Liver (tissue), 9 donors: ENCODE measurements around the gene ADGRB2. TPM values are rescaled to one million over a fixed set of nuclear protein-coding genes. Genes with fewer than 3 reads are reported as not detected.

Experiments
- DNase-seq: peaks from one replicate; pipeline ENCODE4 v3.0.0-alpha.2; 2017; ENCODE audit warnings: low spot score
- H3K27ac ChIP-seq, 2 donors: one replicate each; pipeline ENCODE4 v1.7.0; 2013; ENCODE audit warnings: inconsistent platforms in 2 of 2, low read length in 2 of 2, control low read depth in 1 of 2, low read depth in 1 of 2, mild to moderate bottlenecking in 1 of 2
- H3K27me3 ChIP-seq, 4 donors: one replicate each; pipeline versions ENCODE4 v1.6.1 to v1.7.0; 2013; ENCODE audit warnings: low read length in 3 of 4, inconsistent platforms in 1 of 4, mild to moderate bottlenecking in 1 of 4, moderate library complexity in 1 of 4; ENCODE audit not compliant: control insufficient read depth in 4 of 4, insufficient read depth in 4 of 4
- H3K36me3 ChIP-seq, 4 donors: one replicate each; pipeline versions ENCODE4 v1.6.1 to v1.7.0; 2013; ENCODE audit warnings: low read length in 3 of 4, mild to moderate bottlenecking in 3 of 4, low read depth in 1 of 4, moderate library complexity in 1 of 4; ENCODE audit not compliant: control insufficient read depth in 4 of 4, insufficient read depth in 3 of 4
- H3K4me1 ChIP-seq, 4 donors: one replicate each; pipeline versions ENCODE4 v1.6.1 to v1.7.0; 2013; ENCODE audit warnings: low read length in 3 of 4, mild to moderate bottlenecking in 3 of 4, moderate library complexity in 1 of 4; ENCODE audit not compliant: control insufficient read depth in 4 of 4, insufficient read depth in 4 of 4
- H3K4me3 ChIP-seq, 3 donors: one replicate each; pipeline versions ENCODE4 v1.6.1 to v1.7.0; 2013; ENCODE audit warnings: low read length in 3 of 3, control low read depth in 1 of 3, low read depth in 1 of 3, mild to moderate bottlenecking in 1 of 3
- H3K9ac ChIP-seq, 2 donors: one replicate each; pipeline ENCODE4 v1.7.0; 2013; ENCODE audit warnings: low read length in 2 of 2, mild to moderate bottlenecking in 2 of 2, moderate library complexity in 2 of 2, control low read depth in 1 of 2, low read depth in 1 of 2
- H3K9me3 ChIP-seq, 4 donors: one replicate each; pipeline versions ENCODE4 v1.6.1 to v1.7.0; 2013; ENCODE audit warnings: low read length in 3 of 4; ENCODE audit not compliant: control insufficient read depth in 4 of 4
- EGR1 ChIP-seq, 2 donors: IDR thresholded peaks; 2 replicates each; pipeline ENCODE4 v1.6.1; 2016 to 2018; ENCODE audit warnings: antibody characterized with exemption in 2 of 2, low read depth in 2 of 2
- FOXA1 ChIP-seq: IDR thresholded peaks from 2 replicates; pipeline ENCODE4 v1.6.1; 2016; ENCODE audit warnings: antibody characterized with exemption
- FOXA2 ChIP-seq: IDR thresholded peaks from 2 replicates; pipeline ENCODE4 v1.6.1; 2016; ENCODE audit warnings: antibody characterized with exemption
- GABPA ChIP-seq, 2 donors: IDR thresholded peaks in 1 of 2; conservative IDR thresholded peaks in 1 of 2; 2 replicates each; pipeline ENCODE4 v1.6.1; 2016; ENCODE audit warnings: antibody characterized with exemption in 2 of 2, mild to moderate bottlenecking in 1 of 2, moderate library complexity in 1 of 2
- HNF4A ChIP-seq, 2 donors: conservative IDR thresholded peaks; 2 replicates each; pipeline ENCODE4 v1.6.1; 2016; ENCODE audit warnings: antibody characterized with exemption in 2 of 2, mild to moderate bottlenecking in 2 of 2
- HNF4G ChIP-seq: IDR thresholded peaks from 2 replicates; pipeline ENCODE4 v1.6.1; 2016; ENCODE audit warnings: antibody characterized with exemption
- JUND ChIP-seq, 2 donors: IDR thresholded peaks; 2 replicates each; pipeline ENCODE4 v1.6.1; 2016; ENCODE audit warnings: antibody characterized with exemption in 2 of 2
- MAX ChIP-seq: IDR thresholded peaks from 2 replicates; pipeline ENCODE4 v1.6.1; 2016; ENCODE audit warnings: antibody characterized with exemption
- NR2F2 ChIP-seq: IDR thresholded peaks from 2 replicates; pipeline ENCODE4 v1.6.1; 2016; ENCODE audit warnings: antibody characterized with exemption
- RAD21 ChIP-seq, 2 donors: IDR thresholded peaks; 2 replicates each; pipeline ENCODE4 v1.6.1; 2016; ENCODE audit warnings: antibody characterized with exemption in 2 of 2, mild to moderate bottlenecking in 2 of 2
- REST ChIP-seq: IDR thresholded peaks from 2 replicates; pipeline ENCODE4 v1.6.1; 2016; ENCODE audit warnings: antibody characterized with exemption, mild to moderate bottlenecking
- SP1 ChIP-seq: IDR thresholded peaks from 2 replicates; pipeline ENCODE4 v1.6.1; 2018; ENCODE audit warnings: antibody characterized with exemption, mild to moderate bottlenecking
- TAF1 ChIP-seq: conservative IDR thresholded peaks from 2 replicates; pipeline ENCODE4 v1.6.1; 2016; ENCODE audit warnings: antibody characterized with exemption, mild to moderate bottlenecking
- YY1 ChIP-seq: IDR thresholded peaks from 2 replicates; pipeline ENCODE4 v1.6.1; 2016; ENCODE audit warnings: antibody characterized with exemption, mild to moderate bottlenecking
- ZBTB33 ChIP-seq: IDR thresholded peaks from 2 replicates; pipeline ENCODE4 v1.6.1; 2016; ENCODE audit warnings: antibody characterized with exemption
- WGBS: extraction: QIAGEN DNeasy Blood & Tissue Kit; methylation state at CpG from one replicate; pipeline ENCODE4 v1.1.7; 2013; 5-methylcytosine and 5-hydroxymethylcytosine counted together
- polyA plus RNA-seq, 2 donors: library from polyadenylated mRNA; stranded (reverse) in 1 of 2; unstranded in 1 of 2; fragments of 200-250 nt in 1 of 2; fragments of >200 nt in 1 of 2; fragmentation: Nextera tagmentation in 1 of 2; extraction: Ambion mirVana in 1 of 2; gene quantifications; one replicate each; pipeline versions ENCODE4 v1.2.1 to v1.2.3, GENCODE V29; 2013 to 2015
- total RNA-seq, 2 donors: library from RNA; depleted of rRNA; stranded (reverse); fragments of >200 nt; gene quantifications; one replicate each; pipeline ENCODE4 v1.2.3, GENCODE V29; 2014
- TF ChIP-seq, protein P1 (sequence below): fragments of 150-350 bp; IDR thresholded peaks from 2 replicates; pipeline ENCODE4 v1.5.1; 2017; ENCODE audit warnings: improper control_type of control experiment, low read depth, low read length; ENCODE audit not compliant: missing input control
- TF ChIP-seq, protein P2 (sequence below): IDR thresholded peaks from 2 replicates; pipeline ENCODE4 v1.6.1; 2016; ENCODE audit warnings: antibody characterized with exemption
- donor health status: healthy.
- donor health status: healthy.
- donor health status: healthy.
- donor health status: healthy.
- donor health status: healthy.

The ADGRB2 gene
- total and polyA plus RNA-seq, 4 donors = under 0.01 to 0.05 (median 0.05) TPM; not detected in 1

DNA sequence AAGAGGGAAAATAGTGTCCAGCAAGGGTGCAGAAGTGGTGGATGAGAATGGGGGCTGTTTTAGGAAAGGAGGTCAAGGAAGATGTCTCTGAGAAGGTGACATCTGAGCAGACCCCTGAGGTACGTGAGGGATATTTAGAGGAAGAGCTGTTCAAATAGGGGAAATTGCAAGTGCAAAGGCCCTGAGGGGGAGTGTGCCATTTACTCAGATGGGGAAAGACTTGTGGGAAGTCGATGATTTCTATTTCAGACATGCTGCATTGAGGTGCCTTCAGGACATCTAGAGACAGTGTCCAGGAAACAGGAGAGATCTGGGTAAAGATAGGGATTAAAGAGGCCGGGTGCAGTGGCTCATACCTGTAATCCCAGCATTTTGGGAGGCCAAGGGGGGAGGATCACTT lies 10.4 kb upstream of the ADGRB2 start:
- DNase-seq = no peak
- H3K9me3 ChIP-seq = peaks cover 0 to 3% (median 0%) of the 10 kb centered on the region in 4 donors
- no peak for TF ChIP-seq EGR1 (IDR thresholded peaks at IDR 0.05; ENCODE audit: low read depth in 2 of 2)
- no peak for TF ChIP-seq MAX
- TF ChIP-seq SP1 = no peak
- TF ChIP-seq TAF1 = no peak
- TF ChIP-seq HNF4A (conservative IDR thresholded peaks at IDR 0.05) = no peak
- no peak for TF ChIP-seq FOXA1
- TF ChIP-seq NR2F2 = no peak
- no peak for TF ChIP-seq JUND (IDR thresholded peaks at IDR 0.05)
- TF ChIP-seq, protein P1, sequence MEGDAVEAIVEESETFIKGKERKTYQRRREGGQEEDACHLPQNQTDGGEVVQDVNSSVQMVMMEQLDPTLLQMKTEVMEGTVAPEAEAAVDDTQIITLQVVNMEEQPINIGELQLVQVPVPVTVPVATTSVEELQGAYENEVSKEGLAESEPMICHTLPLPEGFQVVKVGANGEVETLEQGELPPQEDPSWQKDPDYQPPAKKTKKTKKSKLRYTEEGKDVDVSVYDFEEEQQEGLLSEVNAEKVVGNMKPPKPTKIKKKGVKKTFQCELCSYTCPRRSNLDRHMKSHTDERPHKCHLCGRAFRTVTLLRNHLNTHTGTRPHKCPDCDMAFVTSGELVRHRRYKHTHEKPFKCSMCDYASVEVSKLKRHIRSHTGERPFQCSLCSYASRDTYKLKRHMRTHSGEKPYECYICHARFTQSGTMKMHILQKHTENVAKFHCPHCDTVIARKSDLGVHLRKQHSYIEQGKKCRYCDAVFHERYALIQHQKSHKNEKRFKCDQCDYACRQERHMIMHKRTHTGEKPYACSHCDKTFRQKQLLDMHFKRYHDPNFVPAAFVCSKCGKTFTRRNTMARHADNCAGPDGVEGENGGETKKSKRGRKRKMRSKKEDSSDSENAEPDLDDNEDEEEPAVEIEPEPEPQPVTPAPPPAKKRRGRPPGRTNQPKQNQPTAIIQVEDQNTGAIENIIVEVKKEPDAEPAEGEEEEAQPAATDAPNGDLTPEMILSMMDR = no peak
- no peak for TF ChIP-seq FOXA2
- TF ChIP-seq, protein P2, sequence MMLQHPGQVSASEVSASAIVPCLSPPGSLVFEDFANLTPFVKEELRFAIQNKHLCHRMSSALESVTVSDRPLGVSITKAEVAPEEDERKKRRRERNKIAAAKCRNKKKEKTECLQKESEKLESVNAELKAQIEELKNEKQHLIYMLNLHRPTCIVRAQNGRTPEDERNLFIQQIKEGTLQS = no peak
- TF ChIP-seq YY1 = no peak
- no peak for TF ChIP-seq RAD21 (IDR thresholded peaks at IDR 0.05)
- TF ChIP-seq REST = no peak
- no peak for TF ChIP-seq GABPA (IDR thresholded peaks at IDR 0.05 in 1 of 2, conservative IDR thresholded peaks at IDR 0.05 in 1 of 2)
- no peak for TF ChIP-seq ZBTB33
- no peak for TF ChIP-seq HNF4G

More for the DNA sequence above, 10.4 kb upstream of the ADGRB2 start:
- no peak overlapping the region for H3K4me3 ChIP-seq
- no peak overlapping the region for H3K27ac ChIP-seq
- H3K27me3 ChIP-seq = peaks cover 0 to 14% (median 5%) of the 10 kb centered on the region in 4 donors
- peaks cover 0 to 11% (median 7%) of the 10 kb centered on the region in 4 donors for H3K4me1 ChIP-seq
- no peak overlapping the region for H3K9ac ChIP-seq
- 75% methylated on average over 3 of the region's 3 CpGs for WGBS
- H3K36me3 ChIP-seq = no peaks in the 10 kb centered on the region
